Measurements from ENCODE around the gene EXOC3L1. TPM values are rescaled to one million over a fixed set of nuclear protein-coding genes. Genes with fewer than 3 reads are reported as not detected.

EXOC3L1 gene
- 1 to 10 TPM in 1 of 2 donors, under 1 TPM in 1; 0.37 to 1.5 TPM for total RNA-seq

- Mint-ChIP-seq H3K9me3 (no peaks in the 10 kb centered on the region), H3K27ac (peak within 1 kb of the TSS; percentile 88), H3K4me1 (peaks cover 20% of the 10 kb centered on the region), H3K4me3 (peak within 1 kb of the TSS; percentile 85), H3K27me3 (no peaks in the 10 kb centered on the region), H3K36me3 (ENCODE audit: low read depth) (peaks cover 32% of the 10 kb centered on the region)
- no peak for ATAC-seq (replicated peaks)
Observed at GRCh38 chr16:67190041-67190440, at the start of gene EXOC3L1. EXOC3L1 (minus strand) TSS chr16:67190136; CDS start chr16:67189676, 460 bp downstream.

GRCh38 chr16:67238806-67239470 lies 49.0 kb upstream of the EXOC3L1 start:
- Mint-ChIP-seq H3K9me3 (no peaks in the 10 kb centered on the region), H3K4me3 (no peak overlapping the region), H3K36me3 (ENCODE audit: low read depth) (peaks cover 83% of the 10 kb centered on the region), H3K27me3 (no peaks in the 10 kb centered on the region), H3K27ac (peak overlapping the region; percentile 8), H3K4me1 (peaks cover 19% of the 10 kb centered on the region)
- no peak for ATAC-seq (replicated peaks)

- Mint-ChIP-seq H3K27me3 (no peaks in the 10 kb centered on the region), H3K9me3 (no peaks in the 10 kb centered on the region), H3K27ac (peak overlapping the region; percentile 56), H3K36me3 (ENCODE audit: low read depth) (peaks cover 91% of the 10 kb centered on the region), H3K4me3 (no peak overlapping the region), H3K4me1 (peaks cover 19% of the 10 kb centered on the region)
- no peak for ATAC-seq (replicated peaks)
Observed at GRCh38 chr16:67238278-67238575, 48.3 kb upstream of the EXOC3L1 start.

GRCh38 chr16:67237396-67238277 lies 47.7 kb upstream of the EXOC3L1 start:
- peak overlapping the region; percentile 56 for H3K27ac Mint-ChIP-seq
- H3K4me1 Mint-ChIP-seq = peaks cover 17% of the 10 kb centered on the region
- H3K36me3 Mint-ChIP-seq (ENCODE audit: low read depth) = peaks cover 94% of the 10 kb centered on the region
- no peaks in the 10 kb centered on the region for H3K9me3 Mint-ChIP-seq
- H3K27me3 Mint-ChIP-seq = no peaks in the 10 kb centered on the region
- peak overlapping the region; percentile 42 for H3K4me3 Mint-ChIP-seq
- no peak for ATAC-seq (replicated peaks)

- Mint-ChIP-seq H3K27ac (peak overlapping the region; percentile 58), H3K4me1 (peaks cover 14% of the 10 kb centered on the region), H3K4me3 (peak overlapping the region; percentile 65), H3K9me3 (no peaks in the 10 kb centered on the region), H3K27me3 (no peaks in the 10 kb centered on the region), H3K36me3 (ENCODE audit: low read depth) (peaks cover 97% of the 10 kb centered on the region)
- peak; percentile 89 for ATAC-seq (replicated peaks)
Observed at GRCh38 chr16:67236563-67237395, 46.8 kb upstream of the EXOC3L1 start.

GRCh38 chr16:67235816-67236562 lies 46.1 kb upstream of the EXOC3L1 start:
- Mint-ChIP-seq H3K27ac (peak overlapping the region; percentile 58), H3K36me3 (ENCODE audit: low read depth) (peaks cover 96% of the 10 kb centered on the region), H3K9me3 (no peaks in the 10 kb centered on the region), H3K27me3 (no peaks in the 10 kb centered on the region), H3K4me3 (peak overlapping the region; percentile 65), H3K4me1 (peaks cover 7% of the 10 kb centered on the region)
- ATAC-seq (replicated peaks) = peak; percentile 76

GRCh38 chr16:67234180-67234597 lies 44.3 kb upstream of the EXOC3L1 start:
- no peak overlapping the region for H3K27ac Mint-ChIP-seq
- no peak overlapping the region for H3K4me3 Mint-ChIP-seq
- H3K9me3 Mint-ChIP-seq = no peaks in the 10 kb centered on the region
- no peak for ATAC-seq (replicated peaks)
- H3K27me3 Mint-ChIP-seq = no peaks in the 10 kb centered on the region
- H3K4me1 Mint-ChIP-seq = peaks cover 7% of the 10 kb centered on the region
- peaks cover 97% of the 10 kb centered on the region for H3K36me3 Mint-ChIP-seq (ENCODE audit: low read depth)

GRCh38 chr16:67233596-67233995 lies 43.7 kb upstream of the EXOC3L1 start:
- H3K9me3 Mint-ChIP-seq = no peaks in the 10 kb centered on the region
- no peak overlapping the region for H3K4me3 Mint-ChIP-seq
- no peak overlapping the region for H3K27ac Mint-ChIP-seq
- no peak for ATAC-seq (replicated peaks)
- peaks cover 97% of the 10 kb centered on the region for H3K36me3 Mint-ChIP-seq (ENCODE audit: low read depth)
- peaks cover 7% of the 10 kb centered on the region for H3K4me1 Mint-ChIP-seq
- no peaks in the 10 kb centered on the region for H3K27me3 Mint-ChIP-seq

GRCh38 chr16:67230809-67231660 lies 41.1 kb upstream of the EXOC3L1 start:
- Mint-ChIP-seq H3K36me3 (ENCODE audit: low read depth) (peaks cover 90% of the 10 kb centered on the region), H3K9me3 (no peaks in the 10 kb centered on the region), H3K4me1 (peaks cover 14% of the 10 kb centered on the region), H3K4me3 (no peak overlapping the region), H3K27ac (no peak overlapping the region), H3K27me3 (no peaks in the 10 kb centered on the region)
- no peak for ATAC-seq (replicated peaks)

- H3K36me3 Mint-ChIP-seq (ENCODE audit: low read depth) = peaks cover 81% of the 10 kb centered on the region
Observed at GRCh38 chr16:67229906-67230808, 40.2 kb upstream of the EXOC3L1 start.

GRCh38 chr16:67228905-67229304 lies 39.0 kb upstream of the EXOC3L1 start:
- Mint-ChIP-seq H3K27me3 (no peaks in the 10 kb centered on the region), H3K9me3 (no peaks in the 10 kb centered on the region), H3K36me3 (ENCODE audit: low read depth) (peaks cover 69% of the 10 kb centered on the region), H3K4me3 (peak overlapping the region; percentile 98), H3K4me1 (peaks cover 32% of the 10 kb centered on the region), H3K27ac (no peak overlapping the region)
- no peak for ATAC-seq (replicated peaks)

More at GRCh38 chr16:67229906-67230808, 40.2 kb upstream of the EXOC3L1 start:
- Mint-ChIP-seq H3K4me3 (no peak overlapping the region), H3K9me3 (no peaks in the 10 kb centered on the region), H3K27me3 (no peaks in the 10 kb centered on the region), H3K27ac (no peak overlapping the region), H3K4me1 (peaks cover 21% of the 10 kb centered on the region)
- no peak for ATAC-seq (replicated peaks)

GRCh38 chr16:67228034-67228785 lies 38.3 kb upstream of the EXOC3L1 start:
- Mint-ChIP-seq H3K27me3 (no peaks in the 10 kb centered on the region), H3K4me1 (peaks cover 38% of the 10 kb centered on the region), H3K9me3 (no peaks in the 10 kb centered on the region), H3K36me3 (ENCODE audit: low read depth) (peaks cover 62% of the 10 kb centered on the region), H3K27ac (peak overlapping the region; percentile 99), H3K4me3 (peak overlapping the region; percentile 98)
- no peak for ATAC-seq (replicated peaks)
